Loucy (cell line): ENCODE results near the gene ARHGAP15.

Source experiments
- EZH2phosphoT487 ChIP-seq: fragments of 200-600 bp; IDR thresholded peaks from 2 replicates; pipeline ENCODE4 v1.6.1; 2018; ENCODE audit warnings: antibody characterized with exemption, mild to moderate bottlenecking, moderate library complexity, borderline replicate concordance
- TF ChIP-seq, protein P1 (sequence below): fragments of 200-600 bp; sonication (generic); conservative IDR thresholded peaks from 2 replicates; pipeline ENCODE4 v1.5.1; 2014; ENCODE audit warnings: mild to moderate bottlenecking, antibody characterized with exemption, low read length

DNA sequence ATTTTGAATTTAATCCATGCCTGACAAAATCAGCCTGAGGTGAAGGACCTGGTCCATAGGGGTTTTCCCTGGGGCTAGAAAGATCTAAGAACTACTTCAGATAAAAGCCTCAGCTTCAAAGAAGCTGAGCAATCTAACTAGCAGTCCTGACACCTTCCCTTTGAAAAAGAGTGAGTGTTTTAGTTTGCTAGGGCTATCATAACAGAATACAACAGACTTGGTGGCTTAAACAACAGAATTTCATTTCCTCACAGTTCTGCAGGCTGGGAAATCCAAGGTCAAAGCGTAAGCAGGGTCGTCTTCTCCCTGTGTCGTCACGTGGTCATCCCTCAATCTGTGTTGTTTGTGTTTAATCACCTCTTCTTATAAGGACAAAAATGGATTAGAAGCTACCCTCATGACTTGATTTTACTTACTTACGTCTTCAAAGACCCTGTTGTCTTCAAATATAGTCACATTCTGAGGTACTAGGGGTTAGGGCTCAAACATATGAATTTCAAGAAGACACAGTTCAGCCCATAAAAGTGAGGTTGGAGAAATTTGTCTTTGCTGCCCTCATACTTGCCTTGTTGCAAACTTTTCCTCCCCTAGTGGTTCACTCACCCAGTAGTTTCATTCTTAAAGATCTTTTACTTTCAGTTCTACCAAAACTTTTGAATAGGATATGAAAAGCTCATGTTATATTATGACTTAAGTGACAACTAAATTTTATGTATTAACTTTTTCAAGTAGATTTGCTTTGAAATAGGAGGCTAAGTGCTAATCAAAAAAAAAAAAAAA lies 673.8 kb downstream of the ARHGAP15 start:
- TF ChIP-seq, protein P1, sequence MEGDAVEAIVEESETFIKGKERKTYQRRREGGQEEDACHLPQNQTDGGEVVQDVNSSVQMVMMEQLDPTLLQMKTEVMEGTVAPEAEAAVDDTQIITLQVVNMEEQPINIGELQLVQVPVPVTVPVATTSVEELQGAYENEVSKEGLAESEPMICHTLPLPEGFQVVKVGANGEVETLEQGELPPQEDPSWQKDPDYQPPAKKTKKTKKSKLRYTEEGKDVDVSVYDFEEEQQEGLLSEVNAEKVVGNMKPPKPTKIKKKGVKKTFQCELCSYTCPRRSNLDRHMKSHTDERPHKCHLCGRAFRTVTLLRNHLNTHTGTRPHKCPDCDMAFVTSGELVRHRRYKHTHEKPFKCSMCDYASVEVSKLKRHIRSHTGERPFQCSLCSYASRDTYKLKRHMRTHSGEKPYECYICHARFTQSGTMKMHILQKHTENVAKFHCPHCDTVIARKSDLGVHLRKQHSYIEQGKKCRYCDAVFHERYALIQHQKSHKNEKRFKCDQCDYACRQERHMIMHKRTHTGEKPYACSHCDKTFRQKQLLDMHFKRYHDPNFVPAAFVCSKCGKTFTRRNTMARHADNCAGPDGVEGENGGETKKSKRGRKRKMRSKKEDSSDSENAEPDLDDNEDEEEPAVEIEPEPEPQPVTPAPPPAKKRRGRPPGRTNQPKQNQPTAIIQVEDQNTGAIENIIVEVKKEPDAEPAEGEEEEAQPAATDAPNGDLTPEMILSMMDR = 0 out of 2 replicates have a peak, but pooled peaks have one; percentile 8
- TF ChIP-seq EZH2phosphoT487 = no peak
